GM19099 (cell line): ENCODE results near the gene NAIF1.

Experiments
- POLR2A ChIP-seq: IDR thresholded peaks from 3 replicates; pipeline ENCODE4 v1.6.1; 2011; ENCODE audit warnings: low read depth; ENCODE audit not compliant: insufficient read length; ENCODE audit errors: extremely low read depth

The NAIF1 gene

DNA sequence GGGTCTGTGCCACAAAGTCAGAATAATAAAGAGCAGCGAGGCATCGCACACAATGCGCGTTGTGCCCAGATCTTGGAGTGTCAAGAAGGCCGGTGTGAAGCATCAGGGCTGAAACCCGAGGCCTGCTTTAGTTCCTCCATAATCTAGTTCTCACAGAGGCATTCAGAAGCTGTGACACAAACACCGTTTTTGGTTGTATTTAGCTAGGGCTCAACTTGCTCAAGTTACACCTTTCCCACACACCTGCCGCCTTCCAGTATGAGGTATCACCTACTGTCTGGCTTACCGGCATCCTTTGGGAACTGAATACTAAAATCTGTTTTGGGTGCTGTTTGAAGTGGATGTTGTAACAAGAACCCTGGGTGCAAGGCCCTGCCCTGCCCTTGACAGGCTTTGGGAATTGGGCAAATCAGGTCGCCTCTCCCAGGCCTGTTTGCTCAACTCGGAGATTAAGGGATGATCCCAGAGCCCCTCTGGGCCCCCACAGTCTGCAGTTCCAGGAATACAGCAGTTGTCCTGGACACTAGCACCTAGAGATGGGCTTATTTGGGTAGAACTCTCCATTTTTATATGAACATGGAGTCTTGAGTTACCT is 27.9 kb upstream of the NAIF1 start:
- no peak for TF ChIP-seq POLR2A

DNA sequence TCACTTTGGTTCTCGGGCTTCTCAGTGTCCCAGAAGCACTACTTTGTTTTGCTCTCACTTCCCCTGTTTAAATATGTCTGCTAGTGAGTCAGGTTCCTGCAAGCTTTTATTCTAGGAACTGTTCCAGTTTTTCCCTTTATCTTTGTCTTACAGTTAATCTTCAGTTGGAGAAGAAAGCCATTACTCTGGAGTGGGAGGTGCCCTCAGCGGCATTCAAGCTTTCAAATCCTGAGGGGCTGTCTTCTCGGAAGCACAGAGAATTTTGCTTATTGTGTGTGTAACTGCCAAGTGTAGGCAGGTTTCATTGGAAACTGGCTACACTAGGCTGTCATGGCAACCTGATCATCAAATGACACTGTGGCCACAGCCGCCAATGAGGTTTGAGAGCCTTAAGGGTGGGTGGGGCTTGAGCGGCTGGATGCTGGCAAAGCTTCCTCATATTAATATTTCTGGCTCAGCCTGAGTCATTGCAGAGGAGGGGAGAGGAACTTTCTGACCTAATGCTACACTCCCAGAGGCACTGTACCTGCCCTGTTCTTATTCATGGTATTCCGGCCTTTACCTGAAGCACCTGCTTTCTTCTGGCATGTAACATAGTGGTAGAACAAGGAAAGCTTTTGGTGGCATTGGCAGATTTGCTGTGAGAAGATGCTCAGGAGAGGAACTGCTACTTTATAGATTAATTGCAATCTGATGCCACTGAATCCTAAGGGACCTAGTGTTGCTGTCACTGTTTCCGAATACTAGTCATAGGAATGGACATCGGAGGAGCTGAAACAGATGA is 27.2 kb upstream of the NAIF1 start:
- TF ChIP-seq POLR2A = no peak

DNA sequence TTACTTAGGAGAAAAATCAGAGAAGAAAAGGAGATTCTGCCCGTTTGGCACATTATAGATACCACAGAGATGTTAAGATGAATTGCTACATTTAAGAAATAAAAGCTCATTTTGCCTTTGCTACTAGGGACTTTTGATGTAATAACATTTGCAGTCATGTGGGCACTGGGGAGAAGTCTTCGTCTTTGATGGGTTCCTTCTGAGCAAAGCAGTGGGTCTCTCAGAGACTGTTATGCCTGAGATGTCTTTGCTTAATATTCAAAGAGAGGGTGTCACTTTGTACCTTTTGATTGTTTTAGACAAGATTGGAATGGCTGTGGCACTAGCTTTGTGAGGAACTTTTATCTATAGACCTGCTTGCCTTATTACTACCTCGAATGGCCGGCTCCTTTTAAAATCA is 25.9 kb upstream of the NAIF1 start:
- no peak for TF ChIP-seq POLR2A

DNA sequence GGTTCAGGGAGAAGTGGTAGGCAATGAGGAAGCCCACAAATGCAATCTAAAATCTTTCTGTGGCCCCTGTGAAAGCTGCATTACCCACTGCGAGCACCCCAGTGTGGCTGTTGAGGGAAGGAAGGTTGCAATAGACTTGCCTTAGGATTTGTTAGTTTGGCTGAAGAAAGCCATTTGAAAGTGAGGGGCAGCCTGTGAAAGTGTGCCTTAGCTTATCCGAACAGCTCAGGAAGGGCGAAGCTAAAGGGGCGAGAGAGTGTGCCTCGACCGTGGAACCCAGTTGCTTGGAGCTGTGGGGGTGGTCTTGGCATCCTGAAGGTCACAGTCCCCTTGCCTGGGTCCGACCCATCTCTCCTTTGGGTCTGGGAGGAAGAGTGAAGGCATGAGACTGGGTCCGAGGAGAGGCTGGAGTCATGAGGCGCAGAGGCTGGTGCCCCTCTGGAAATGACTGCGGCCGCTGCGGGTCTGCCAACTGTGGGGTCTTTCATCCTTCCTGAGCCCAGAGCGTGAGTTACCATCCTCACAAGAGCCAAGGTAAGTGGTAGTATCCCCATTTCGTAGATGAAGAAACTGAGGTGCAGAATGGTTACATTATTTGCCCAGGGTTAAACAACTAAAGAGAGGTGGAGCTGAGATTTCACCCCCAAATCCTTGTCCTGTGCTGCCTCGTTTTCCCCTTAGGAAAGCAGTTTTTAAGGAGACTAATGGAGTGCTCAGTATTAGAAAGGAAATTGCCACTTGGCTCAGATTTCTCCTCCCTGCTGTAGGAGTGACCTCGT is 25.3 kb upstream of the NAIF1 start:
- no peak for TF ChIP-seq POLR2A

DNA sequence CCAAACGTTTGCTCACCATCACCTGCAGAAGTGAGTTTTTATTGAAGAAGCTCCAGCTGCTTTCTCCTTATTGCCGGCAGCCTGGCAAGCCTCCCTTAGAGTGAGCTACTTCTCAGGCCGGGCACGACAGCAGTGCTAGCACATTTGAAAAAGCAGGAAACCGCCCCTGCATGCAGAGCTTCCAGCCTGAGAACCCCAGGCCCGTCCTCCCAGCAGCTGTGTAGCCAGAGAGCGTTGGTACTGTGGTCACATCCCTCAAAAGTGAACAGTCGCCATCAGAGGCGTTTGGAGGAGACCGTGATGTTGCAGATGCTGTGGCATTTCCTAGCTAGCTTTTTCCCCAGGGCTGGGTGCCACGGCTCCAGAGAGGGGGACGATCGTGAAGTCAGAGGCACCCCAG is 24.5 kb upstream of the NAIF1 start:
- TF ChIP-seq POLR2A = no peak

DNA sequence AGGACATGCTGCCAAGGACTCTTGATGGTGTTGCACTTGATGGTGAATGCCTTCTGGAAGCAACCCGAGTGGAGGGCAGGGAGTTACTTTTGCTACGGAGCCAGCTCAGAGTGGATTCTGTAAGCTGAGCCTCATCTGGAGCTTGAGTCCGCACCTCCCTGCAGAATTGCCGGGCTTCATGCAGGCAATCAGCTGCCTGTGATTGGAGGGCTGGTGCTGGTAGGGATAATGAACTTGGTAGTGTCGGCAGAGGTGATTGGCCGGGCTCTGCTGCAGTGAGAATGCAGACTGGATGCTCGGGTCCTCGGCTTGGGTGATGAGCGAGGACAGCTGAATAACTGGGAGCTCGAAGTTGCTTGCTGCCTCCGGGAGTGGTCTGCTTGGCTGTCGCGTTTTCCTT is 24.0 kb upstream of the NAIF1 start:
- no peak for TF ChIP-seq POLR2A

DNA sequence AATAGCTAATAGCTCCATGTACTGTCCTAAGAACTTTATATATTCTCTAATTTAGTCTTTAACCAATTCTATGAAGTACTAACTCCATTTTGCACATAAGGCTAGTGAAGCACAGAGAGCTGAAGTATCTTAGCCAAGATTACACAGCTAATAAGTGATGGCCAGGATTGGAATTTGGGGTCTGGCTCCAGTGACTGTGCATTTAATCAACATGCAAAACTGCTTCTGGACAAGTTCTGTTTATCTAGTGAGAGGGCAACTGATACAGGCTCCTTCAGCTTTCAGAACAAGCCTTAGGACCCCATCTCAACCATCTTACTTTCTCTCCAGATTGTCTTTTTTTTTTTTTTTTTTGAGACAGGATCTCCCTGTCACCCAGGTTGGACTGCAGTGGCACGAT is 22.2 kb upstream of the NAIF1 start:
- no peak for TF ChIP-seq POLR2A

DNA sequence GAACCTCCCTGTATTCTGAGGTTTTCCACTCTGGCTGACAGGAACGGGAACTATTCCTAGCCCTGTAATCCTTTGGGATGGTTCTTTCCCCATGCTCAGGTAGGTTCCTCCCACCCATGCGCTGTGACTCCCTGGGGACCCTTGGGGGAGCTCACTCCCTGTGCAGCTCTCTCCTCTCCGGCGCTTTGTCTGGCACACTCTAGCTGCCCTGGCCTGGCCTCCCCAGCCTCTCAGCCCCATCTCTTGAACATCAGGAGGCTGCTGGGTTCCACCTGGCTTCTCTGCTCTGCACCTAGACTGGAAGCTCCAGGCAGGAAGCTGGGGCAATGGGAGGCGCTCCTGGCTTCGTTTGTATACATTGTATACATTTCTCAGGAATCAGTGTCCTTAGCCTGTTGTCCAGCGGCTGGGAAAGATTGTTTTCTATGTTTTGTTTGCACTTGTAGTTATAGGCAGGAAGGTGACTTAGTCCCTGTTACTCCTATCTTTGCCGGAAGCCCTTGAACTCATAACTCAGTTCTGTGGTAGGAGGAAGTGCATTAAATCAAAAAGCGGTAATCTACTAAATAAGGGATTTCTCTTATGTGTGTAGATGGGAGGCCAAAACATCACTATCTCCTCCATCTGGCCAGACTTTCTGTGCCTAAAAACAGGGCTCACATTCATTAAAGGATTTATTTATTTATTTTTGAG is 21.3 kb upstream of the NAIF1 start:
- TF ChIP-seq POLR2A = no peak

DNA sequence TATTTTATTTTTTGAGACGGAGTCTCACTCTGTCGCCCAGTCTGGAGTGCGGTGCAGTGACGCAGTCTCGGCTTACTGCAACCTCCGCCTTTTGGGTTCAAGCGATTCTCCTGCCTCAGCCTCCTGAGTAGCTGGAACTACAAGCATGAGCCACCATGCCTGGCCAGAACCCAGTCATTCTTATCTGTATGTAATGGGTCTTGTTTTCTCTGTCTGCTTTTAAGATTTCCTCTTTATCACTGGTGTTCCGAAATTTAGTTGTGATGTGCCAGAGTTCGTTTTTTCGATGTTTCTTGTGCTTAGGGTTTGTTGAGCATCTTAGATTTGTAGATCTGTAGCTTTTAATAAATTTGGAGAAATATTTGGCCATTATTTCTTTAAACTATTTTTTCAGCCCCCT is 20.1 kb upstream of the NAIF1 start:
- TF ChIP-seq POLR2A = no peak

DNA sequence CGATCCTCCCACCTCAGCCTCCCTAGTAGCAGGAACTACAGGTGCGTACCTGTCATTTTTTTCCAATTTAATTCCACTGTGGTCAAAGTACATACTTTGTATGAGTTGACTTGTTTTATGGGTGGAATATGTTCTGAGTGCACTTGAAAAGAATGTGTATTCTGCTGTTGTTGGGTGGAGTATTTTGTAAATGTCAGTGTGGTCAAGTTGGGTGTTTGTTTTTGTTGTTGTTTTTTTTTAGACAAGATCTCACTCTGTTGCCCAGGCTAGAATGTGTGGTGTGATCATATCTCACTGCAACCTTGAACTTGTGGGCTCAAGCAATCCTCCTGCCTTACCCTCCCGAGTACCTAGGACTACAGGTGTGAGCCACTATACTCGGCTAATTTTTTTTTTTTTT is 18.8 kb upstream of the NAIF1 start:
- no peak for TF ChIP-seq POLR2A

DNA sequence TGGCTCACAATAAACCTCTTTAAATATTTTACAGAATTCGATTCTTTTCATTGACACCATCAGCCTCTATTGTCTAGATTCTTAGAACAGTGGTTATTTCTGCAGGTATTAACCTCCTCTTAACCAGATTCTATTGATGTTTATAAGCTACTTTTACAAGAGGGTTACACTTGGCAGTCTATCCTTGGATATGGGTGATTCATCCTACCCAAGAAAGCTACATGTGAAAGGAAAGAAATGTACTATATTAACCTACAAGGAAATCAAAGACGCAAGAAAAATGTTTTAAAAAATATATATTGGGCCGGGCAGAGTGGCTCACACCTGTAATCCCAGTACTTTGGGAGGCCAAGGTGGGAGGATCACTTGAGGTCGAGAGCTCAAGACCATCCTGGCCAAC is 17.6 kb upstream of the NAIF1 start:
- TF ChIP-seq POLR2A = no peak

DNA sequence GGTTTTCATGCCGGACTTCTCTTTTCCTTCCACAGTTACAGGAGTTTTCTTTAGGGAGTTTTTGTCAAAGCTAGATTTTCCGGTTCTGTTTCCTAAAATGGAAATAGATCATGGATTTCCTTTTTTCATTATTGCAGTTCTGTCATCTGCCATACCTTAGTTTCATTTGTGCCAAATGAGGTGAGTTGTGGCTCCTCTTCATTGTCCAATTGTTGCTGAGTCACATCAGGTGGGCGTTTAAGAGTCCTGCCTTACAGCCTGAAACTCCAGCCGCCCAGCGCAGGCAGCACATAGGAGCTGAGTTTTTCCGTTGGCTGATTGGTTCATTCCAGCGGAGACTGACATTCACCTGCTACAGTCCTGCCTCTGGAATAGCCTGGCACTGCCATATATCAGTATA is 15.0 kb upstream of the NAIF1 start:
- no peak for TF ChIP-seq POLR2A

DNA sequence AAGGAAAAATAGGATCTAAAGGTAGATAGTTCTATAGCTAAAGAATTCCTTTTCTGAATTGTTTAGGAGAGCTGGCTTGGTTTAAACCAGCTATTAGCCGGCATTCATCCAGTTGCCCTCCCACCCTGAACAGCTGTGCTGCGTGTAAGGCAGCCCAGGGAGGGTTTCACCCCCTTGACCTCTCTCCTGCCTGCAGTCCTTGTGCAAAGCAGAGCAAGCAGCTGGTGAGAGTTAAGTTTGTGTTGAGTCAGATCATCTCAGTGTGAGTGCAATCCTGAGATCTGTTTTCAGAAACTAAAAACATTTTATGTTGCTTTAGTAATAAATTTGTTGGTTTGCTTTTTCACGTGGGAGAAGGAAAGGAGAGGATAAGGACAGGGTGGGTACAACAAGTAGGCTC is 13.9 kb upstream of the NAIF1 start:
- no peak for TF ChIP-seq POLR2A

DNA sequence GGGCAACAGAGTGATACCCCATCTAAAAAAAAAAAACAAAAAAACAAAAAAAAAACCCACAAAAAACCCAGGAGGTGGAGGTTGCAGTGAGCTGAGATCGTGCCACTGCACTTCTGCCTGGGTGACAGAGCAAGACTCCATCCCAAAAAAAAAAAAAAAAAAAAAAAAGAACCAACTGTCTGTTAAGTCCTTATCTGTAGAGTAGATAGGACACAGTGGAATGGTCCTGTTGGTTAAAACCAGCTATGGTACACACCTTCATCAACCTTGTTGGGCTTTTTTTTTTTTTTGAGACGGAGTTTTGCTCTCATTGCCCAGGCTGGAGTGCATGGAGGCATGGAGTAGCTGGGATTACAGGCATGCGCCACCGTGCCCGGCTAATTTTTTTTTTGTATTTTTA is 13.1 kb upstream of the NAIF1 start:
- TF ChIP-seq POLR2A = no peak

DNA sequence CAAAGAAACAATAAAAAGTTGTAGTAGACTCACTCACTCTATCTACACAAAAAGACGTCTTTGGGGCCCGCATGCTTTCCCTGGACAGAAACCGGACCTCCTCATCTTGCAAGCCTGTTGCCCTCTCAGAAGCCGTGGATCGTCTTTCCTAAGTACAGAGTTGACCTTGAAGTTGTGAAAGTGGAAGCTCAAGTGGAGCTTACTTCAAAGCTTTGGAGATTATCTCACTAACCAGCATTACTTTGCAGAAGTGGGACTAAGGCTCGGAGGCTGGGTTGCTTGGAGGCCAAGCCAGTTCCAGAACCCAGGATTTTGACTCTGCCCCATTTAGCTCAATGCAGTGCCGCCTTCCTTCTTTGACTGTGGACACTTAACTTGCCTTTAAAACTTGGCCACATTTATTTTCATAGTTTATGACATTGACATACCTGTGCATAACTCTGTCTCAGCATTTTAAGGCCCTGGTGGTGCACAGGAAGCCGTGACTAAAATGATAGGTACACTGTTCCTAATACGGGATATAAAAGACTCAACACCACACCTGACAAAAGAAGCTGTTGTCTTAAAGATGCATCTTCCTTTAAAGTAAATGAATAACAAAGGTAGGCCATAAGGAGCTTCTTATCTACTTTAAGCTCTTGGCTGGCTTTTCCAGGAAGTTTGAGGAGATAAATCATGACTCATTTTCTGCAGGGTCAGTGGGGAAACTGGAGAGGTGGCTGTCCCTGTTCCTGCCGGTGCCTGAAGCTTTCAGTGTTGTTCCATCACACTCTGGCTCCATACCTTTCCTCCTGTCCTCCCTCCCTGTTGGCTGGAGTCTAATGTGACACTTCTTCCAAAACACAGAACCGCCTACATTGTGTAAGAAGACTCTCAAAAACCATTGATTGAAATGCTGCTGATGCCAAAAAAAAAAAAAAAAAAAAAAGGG is 11.6 kb upstream of the NAIF1 start:
- TF ChIP-seq POLR2A = no peak

DNA sequence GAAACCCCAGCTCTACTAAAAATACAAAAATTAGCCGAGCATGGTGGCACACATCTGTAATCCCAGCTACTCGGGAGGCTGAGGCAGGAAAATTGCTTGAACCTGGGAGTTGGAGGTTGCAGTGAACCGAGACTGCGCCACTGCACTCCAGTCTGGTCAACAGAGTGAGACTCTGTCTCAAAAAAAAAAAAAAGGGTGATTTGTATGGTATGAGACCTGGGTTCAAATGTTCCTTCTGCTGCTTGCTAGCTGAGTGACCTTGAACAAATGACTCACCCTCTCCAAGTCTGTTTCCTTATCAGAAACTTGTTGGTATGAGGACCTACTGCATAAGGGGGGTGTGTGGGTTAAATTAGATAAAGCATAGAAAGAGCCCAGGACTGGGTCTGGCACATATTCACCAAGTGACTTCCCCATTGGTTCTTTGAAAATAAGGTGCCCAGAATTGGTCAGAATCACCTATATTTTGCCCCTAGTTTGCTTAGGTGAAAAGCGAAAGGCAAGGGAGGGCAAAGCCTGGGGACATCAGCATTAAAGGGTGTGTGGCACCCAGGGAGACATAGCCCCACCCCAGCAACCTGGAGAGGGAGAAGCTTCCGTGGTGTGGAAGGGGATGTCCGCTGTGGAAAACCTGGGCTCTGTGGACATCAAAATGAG is 10.9 kb upstream of the NAIF1 start:
- TF ChIP-seq POLR2A = no peak
